SW480 (cell line): ENCODE measurements around the gene HBE1.
"Not testable (repeated sequence)": the region's sequence is repeated elsewhere in the genome, so short reads cannot be mapped to it uniquely, and the experiment has no call there.

Experiments used
- DNase-seq: peaks from one replicate; pipeline ENCODE4 v3.0.0-alpha.2; 2016; ENCODE audit warnings: low spot score

HBE1 gene

GRCh38 chr11:5285703-5286340 is 16.1 kb upstream of the HBE1 start:
- DNase-seq = no peak

GRCh38 chr11:5284637-5285036 is 14.9 kb upstream of the HBE1 start:
- no peak for DNase-seq

GRCh38 chr11:5283882-5284281 is 14.1 kb upstream of the HBE1 start:
- no peak for DNase-seq

GRCh38 chr11:5283086-5283485 is 13.3 kb upstream of the HBE1 start:
- DNase-seq = no peak

- DNase-seq = no peak
Measured at GRCh38 chr11:5282628-5283027, 12.9 kb upstream of the HBE1 start.

- no peak for DNase-seq
Measured at GRCh38 chr11:5281596-5281995, 11.9 kb upstream of the HBE1 start.

GRCh38 chr11:5280582-5281102 is 10.9 kb upstream of the HBE1 start:
- peak; percentile 92 for DNase-seq

GRCh38 chr11:5279471-5280090 is 9.8 kb upstream of the HBE1 start:
- DNase-seq = no peak

- DNase-seq = no peak
Measured at GRCh38 chr11:5277807-5278382, 8.2 kb upstream of the HBE1 start.

GRCh38 chr11:5276697-5277096 is 7.0 kb upstream of the HBE1 start:
- DNase-seq = no peak

- DNase-seq = no peak
Measured at GRCh38 chr11:5275369-5276110, 5.8 kb upstream of the HBE1 start.

GRCh38 chr11:5274395-5274794 is 4.7 kb upstream of the HBE1 start:
- no peak for DNase-seq

- no peak for DNase-seq
Measured at GRCh38 chr11:5272395-5273017, 2.8 kb upstream of the HBE1 start.

GRCh38 chr11:5267033-5267563 is 2.6 kb downstream of the HBE1 start:
- no peak for DNase-seq

- no peak for DNase-seq
Measured at GRCh38 chr11:5266609-5267008, 3.1 kb downstream of the HBE1 start.

- DNase-seq = no peak
Measured at GRCh38 chr11:5265832-5266231, 3.9 kb downstream of the HBE1 start.

GRCh38 chr11:5258543-5259262 is 11.0 kb downstream of the HBE1 start:
- DNase-seq = no peak

- DNase-seq = no peak
Measured at GRCh38 chr11:5257296-5257695, 12.4 kb downstream of the HBE1 start.

GRCh38 chr11:5254646-5255413 is 14.9 kb downstream of the HBE1 start, which contains the start of gene HBG2:
Gene HBG2, minus strand, starts transcription at chr11:5254781. Its CDS starts 53 bp downstream, at chr11:5254728.
- not testable (repeated sequence) for DNase-seq

GRCh38 chr11:5254023-5254422 is 15.7 kb downstream of the HBE1 start:
- not testable (repeated sequence) for DNase-seq
